Measurements from ENCODE around the gene RAD18. TPM values are rescaled to one million over a fixed set of nuclear protein-coding genes. Genes with fewer than 3 reads are reported as not detected.

The RAD18 gene
- total RNA-seq, 1 experiment from 2014 or later, result 18.0 TPM

DNA sequence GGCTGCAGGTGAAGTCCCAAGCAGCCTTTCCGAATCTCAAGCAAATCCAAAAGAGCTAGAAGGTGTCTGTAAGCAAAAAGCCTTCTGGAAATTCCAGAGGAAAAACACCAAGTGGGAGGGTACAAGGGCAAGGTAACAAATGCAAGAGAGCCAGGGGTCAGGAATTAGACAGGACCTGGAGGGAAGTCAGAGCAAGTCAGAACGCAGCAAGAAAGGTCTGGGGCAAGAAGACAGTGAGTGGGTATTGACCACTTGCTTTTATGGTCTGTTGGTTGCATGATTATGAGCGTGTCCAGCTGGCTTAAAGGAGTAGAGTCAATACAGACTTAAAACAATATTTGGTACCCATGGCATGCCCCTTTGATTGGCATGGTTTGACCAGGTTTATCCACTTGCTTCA, 127.2 kb downstream of the RAD18 start:
- no peak for DNase-seq (ENCODE audit: low read depth)

DNA sequence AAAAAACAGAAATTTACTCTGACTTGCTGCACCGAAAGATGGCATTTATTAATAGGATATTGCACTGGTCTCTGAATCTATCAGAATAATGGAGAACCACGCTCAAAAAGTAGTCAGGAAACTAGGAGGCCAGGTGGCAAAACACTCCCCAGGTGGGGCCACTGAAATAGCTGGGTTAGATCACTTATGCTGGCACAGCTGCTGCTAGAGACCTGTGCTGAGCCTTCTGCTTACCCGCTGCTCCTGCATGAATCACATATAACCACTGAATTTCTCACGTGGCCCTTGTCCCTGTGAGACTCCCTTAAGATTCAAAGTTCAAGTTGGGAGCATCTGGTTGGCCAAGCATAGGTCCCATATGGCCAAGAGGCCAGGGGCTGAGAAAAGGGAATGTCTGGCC, 127.9 kb downstream of the RAD18 start:
- DNase-seq (ENCODE audit: low read depth), result no peak

DNA sequence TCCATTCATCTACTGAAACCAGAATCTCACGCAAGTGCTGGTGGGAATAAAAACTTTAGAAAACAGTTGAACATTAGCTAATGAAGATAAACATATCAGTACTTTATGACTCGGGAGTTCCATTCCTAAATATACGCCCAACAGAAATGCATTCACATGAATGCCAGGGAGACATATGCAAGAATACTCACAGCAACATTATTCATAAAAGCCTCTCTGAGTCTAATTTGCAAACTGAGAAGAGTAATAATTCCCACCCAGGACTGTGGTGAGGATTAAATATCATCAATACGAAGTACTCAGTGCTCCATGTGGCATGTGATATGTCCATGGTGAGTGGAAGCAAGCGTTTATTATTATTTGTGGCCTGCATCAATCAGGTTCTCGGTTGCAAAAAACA, 128.3 kb downstream of the RAD18 start:
- no peak for DNase-seq (ENCODE audit: low read depth)

DNA sequence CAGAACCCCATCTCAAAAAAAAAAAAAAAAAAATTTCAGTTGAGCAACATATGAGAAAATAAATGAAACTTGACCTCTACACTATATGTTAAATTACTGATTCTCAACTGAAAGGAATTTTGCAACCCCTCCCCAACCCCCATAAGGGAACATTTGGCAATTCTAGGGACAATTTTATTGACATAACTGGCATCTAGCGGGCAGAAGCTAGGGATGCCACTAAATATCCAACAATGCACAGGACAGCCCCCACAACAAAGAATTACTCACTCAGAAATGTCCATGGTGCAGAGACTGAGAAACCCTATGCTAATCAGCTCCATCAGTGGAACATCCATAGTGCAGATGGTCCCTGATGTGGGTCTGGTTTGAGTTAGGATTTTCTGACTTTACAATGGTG, 135.6 kb downstream of the RAD18 start:
- DNase-seq (ENCODE audit: low read depth), result no peak

Other genes with a start within 250 kb of the RAD18 start
- not detected in 2 replicates for gene CAV3, start 229.7 kb downstream of the RAD18 start, total RNA-seq (2014; rRNA removed; shearing (Covaris generic))
- 47.6 and 68.4 TPM in 2 replicates for gene OXTR, start 193.9 kb downstream of the RAD18 start, total RNA-seq (2014; rRNA removed; shearing (Covaris generic))